CD14-positive monocyte (primary cell): ENCODE measurements around the gene AIFM1. TPM values are rescaled to one million over a fixed set of nuclear protein-coding genes. Genes with fewer than 3 reads are reported as not detected.

Source experiments
- DNase-seq, 3 donors: peaks; one replicate each; pipeline ENCODE4 v3.0.0-alpha.2; 2011 to 2022
- H2AFZ ChIP-seq: 2 replicates; pipeline ENCODE4 v1.6.0; 2012; ENCODE audit warnings: mild to moderate bottlenecking, low read depth, low read length, inconsistent platforms; ENCODE audit not compliant: insufficient read depth, poor library complexity, severe bottlenecking
- H3K27ac ChIP-seq, 2 donors: 1 replicate in 1 of 2; 2 replicates in 1 of 2; pipeline ENCODE4 v1.5.1; 2012 to 2013; ENCODE audit warnings: low read length in 2 of 2, control low read depth in 1 of 2, inconsistent platforms in 1 of 2, low read depth in 1 of 2, mild to moderate bottlenecking in 1 of 2
- H3K27me3 ChIP-seq, 2 donors: one replicate each; pipeline versions ENCODE4 v1.6.0 to v1.6.1; 2011 to 2013; ENCODE audit warnings: low read length in 2 of 2; ENCODE audit not compliant: control insufficient read depth in 2 of 2, insufficient read depth in 2 of 2
- H3K36me3 ChIP-seq, 2 donors: replicated peaks in 1 of 2; 1 replicate in 1 of 2; 2 replicates in 1 of 2; pipeline versions ENCODE4 v1.5.1 to v1.6.1; 2012 to 2013; ENCODE audit warnings: low read length in 2 of 2, control low read depth in 1 of 2, inconsistent platforms in 1 of 2, mild to moderate bottlenecking in 1 of 2; ENCODE audit not compliant: insufficient read depth in 2 of 2, control insufficient read depth in 1 of 2
- H3K4me1 ChIP-seq, 2 donors: 1 replicate in 1 of 2; 2 replicates in 1 of 2; pipeline versions ENCODE4 v1.5.1 to v1.6.1; 2012 to 2013; ENCODE audit warnings: low read length in 2 of 2, control low read depth in 1 of 2, inconsistent platforms in 1 of 2, mild to moderate bottlenecking in 1 of 2, moderate library complexity in 1 of 2; ENCODE audit not compliant: insufficient read depth in 2 of 2, control insufficient read depth in 1 of 2
- H3K4me2 ChIP-seq: replicated peaks from 2 replicates; pipeline ENCODE3; 2012; ENCODE audit warnings: low read length, moderate library complexity, mild to moderate bottlenecking; ENCODE audit not compliant: poor library complexity, severe bottlenecking; ENCODE audit errors: extremely low read depth
- H3K4me3 ChIP-seq, 3 experiments: fragments of 200-600 bp in 1 of 3; sonication (generic) in 1 of 3; replicated peaks in 1 of 3; 1 replicate in 2 of 3; 2 replicates in 1 of 3; pipeline ENCODE4 v1.5.1; 2011 to 2013; ENCODE audit warnings: low read length in 3 of 3, mild to moderate bottlenecking in 3 of 3, control low read depth in 2 of 3, low read depth in 2 of 3, inconsistent platforms in 1 of 3, moderate library complexity in 1 of 3
- H3K79me2 ChIP-seq: 2 replicates; pipeline ENCODE4 v1.6.0; 2012; ENCODE audit warnings: mild to moderate bottlenecking, control low read depth, inconsistent platforms, low read length, moderate library complexity; ENCODE audit not compliant: insufficient read depth
- H3K9ac ChIP-seq: 2 replicates; pipeline ENCODE4 v1.6.0; 2017; ENCODE audit warnings: low read length, mild to moderate bottlenecking; ENCODE audit not compliant: insufficient read depth, poor library complexity, severe bottlenecking
- H3K9me3 ChIP-seq, 2 donors: replicated peaks in 1 of 2; 1 replicate in 1 of 2; 2 replicates in 1 of 2; pipeline versions ENCODE4 v1.5.1 to v1.6.1; 2012 to 2013; ENCODE audit warnings: low read length in 2 of 2, control low read depth in 1 of 2; ENCODE audit not compliant: control insufficient read depth in 1 of 2, insufficient read depth in 1 of 2
- H4K20me1 ChIP-seq: 2 replicates; pipeline ENCODE4 v1.6.0; 2012; ENCODE audit warnings: mild to moderate bottlenecking, low read length, control low read depth, moderate library complexity; ENCODE audit not compliant: insufficient read depth
- H3K27ac Mint-ChIP-seq, 7 donors: one replicate each; pipeline ENCODE4 v1.8.0; 2020; ENCODE audit warnings: mild to moderate bottlenecking in 7 of 7, mixed read lengths in 7 of 7, moderate library complexity in 6 of 7, inconsistent platforms in 2 of 7
- H3K27me3 Mint-ChIP-seq, 3 donors: one replicate each; pipeline ENCODE4 v1.8.0; 2021 to 2022; ENCODE audit warnings: low read depth in 3 of 3, mild to moderate bottlenecking in 3 of 3, mixed read lengths in 3 of 3, moderate library complexity in 3 of 3, inconsistent platforms in 1 of 3
- H3K36me3 Mint-ChIP-seq, 2 donors: one replicate each; pipeline ENCODE4 v1.8.0; 2020; ENCODE audit warnings: mixed read lengths in 2 of 2, inconsistent platforms in 1 of 2, mild to moderate bottlenecking in 1 of 2
- H3K4me1 Mint-ChIP-seq: one replicate; pipeline ENCODE4 v1.8.0; 2020; ENCODE audit warnings: mild to moderate bottlenecking, mixed read lengths
- H3K4me3 Mint-ChIP-seq, 2 donors: one replicate each; pipeline ENCODE4 v1.8.0; 2020; ENCODE audit warnings: mild to moderate bottlenecking in 2 of 2, mixed read lengths in 2 of 2, moderate library complexity in 1 of 2
- H3K9me3 Mint-ChIP-seq, 7 donors: one replicate each; pipeline ENCODE4 v1.8.0; 2020 to 2022; ENCODE audit warnings: mixed read lengths in 7 of 7, mild to moderate bottlenecking in 6 of 7, moderate library complexity in 6 of 7, inconsistent platforms in 2 of 7
- WGBS: methylation state at CpG from one replicate; pipeline ENCODE4 v1.1.5; 2013; ENCODE audit warnings: missing lambda C conversion rate; ENCODE audit not compliant: insufficient coverage; 5-methylcytosine and 5-hydroxymethylcytosine counted together
- intact Hi-C, 2 donors: fragments of 100-400 bp; cut with micrococcal nuclease; formaldehyde crosslinking; loops; one replicate each; pipeline versions ENCODE4 v1.15.0 to v1.15.1; 2023
- polyA plus RNA-seq, 3 donors: library from polyadenylated mRNA; depleted of rRNA in 1 of 3; unstranded in 2 of 3; stranded (reverse) in 1 of 3; fragments of 300-500 nt in 2 of 3; fragments of >200 nt in 1 of 3; fragmentation: Illumina TruSeq in 2 of 3; gene quantifications; 1 replicate in 2 of 3; 2 replicates in 1 of 3; pipeline ENCODE4 v1.2.3, GENCODE V29; 2012 to 2021
- TF ChIP-seq, protein P1 (sequence below): fragments of 200-600 bp; IDR thresholded peaks from one replicate; pipeline ENCODE4 v1.8.0; 2022; ENCODE audit warnings: antibody characterized with exemption, mild to moderate bottlenecking

The AIFM1 gene
- polyA plus RNA-seq, 3 donors = 15.1 to 19.1 (median 18.6) TPM

GRCh38 chrX:130080791-130081367, 84.8 kb downstream of the AIFM1 start:
- H3K4me3 ChIP-seq = no peak overlapping the region
- H3K9ac ChIP-seq = no peak overlapping the region
- Mint-ChIP-seq H3K4me3 (no peak overlapping the region), H3K27ac (peak overlapping the region in 5 of 7 donors; percentile 18 to 94 (median 90)), H3K36me3 (peaks cover 18 to 30% of the 10 kb centered on the region in 2 donors), H3K9me3 (peaks cover 0 to 2% (median 0%) of the 10 kb centered on the region in 7 donors), H3K4me1 (peaks cover 54% of the 10 kb centered on the region), H3K27me3 (peaks cover 0 to 3% (median 0%) of the 10 kb centered on the region in 3 donors)
- no peak for DNase-seq
- no peak overlapping the region for H3K4me2 ChIP-seq
- TF ChIP-seq, protein P1, sequence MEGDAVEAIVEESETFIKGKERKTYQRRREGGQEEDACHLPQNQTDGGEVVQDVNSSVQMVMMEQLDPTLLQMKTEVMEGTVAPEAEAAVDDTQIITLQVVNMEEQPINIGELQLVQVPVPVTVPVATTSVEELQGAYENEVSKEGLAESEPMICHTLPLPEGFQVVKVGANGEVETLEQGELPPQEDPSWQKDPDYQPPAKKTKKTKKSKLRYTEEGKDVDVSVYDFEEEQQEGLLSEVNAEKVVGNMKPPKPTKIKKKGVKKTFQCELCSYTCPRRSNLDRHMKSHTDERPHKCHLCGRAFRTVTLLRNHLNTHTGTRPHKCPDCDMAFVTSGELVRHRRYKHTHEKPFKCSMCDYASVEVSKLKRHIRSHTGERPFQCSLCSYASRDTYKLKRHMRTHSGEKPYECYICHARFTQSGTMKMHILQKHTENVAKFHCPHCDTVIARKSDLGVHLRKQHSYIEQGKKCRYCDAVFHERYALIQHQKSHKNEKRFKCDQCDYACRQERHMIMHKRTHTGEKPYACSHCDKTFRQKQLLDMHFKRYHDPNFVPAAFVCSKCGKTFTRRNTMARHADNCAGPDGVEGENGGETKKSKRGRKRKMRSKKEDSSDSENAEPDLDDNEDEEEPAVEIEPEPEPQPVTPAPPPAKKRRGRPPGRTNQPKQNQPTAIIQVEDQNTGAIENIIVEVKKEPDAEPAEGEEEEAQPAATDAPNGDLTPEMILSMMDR = no peak
- H3K4me1 ChIP-seq = peaks cover 55 to 57% of the 10 kb centered on the region in 2 donors
- H4K20me1 ChIP-seq = peaks cover 51% of the 10 kb centered on the region
- peaks cover 14 to 22% of the 10 kb centered on the region in 2 donors for H3K36me3 ChIP-seq
- H3K79me2 ChIP-seq = peaks cover 74% of the 10 kb centered on the region
- WGBS = 100% methylated on average over 1 of the region's 7 CpGs
- H3K9me3 ChIP-seq = no peaks in the 10 kb centered on the region
- H3K27me3 ChIP-seq = no peaks in the 10 kb centered on the region
- intact Hi-C loops = loop anchor here (2.0 to 5.0 kb wide), 4 partner anchors 40 to 111 kb away; partner anchors contain the start of gene AIFM1 (in 1 of the 2)
- H2AFZ ChIP-seq = no peak overlapping the region
- peak overlapping the region; percentile 94 for H3K27ac ChIP-seq

DNA sequence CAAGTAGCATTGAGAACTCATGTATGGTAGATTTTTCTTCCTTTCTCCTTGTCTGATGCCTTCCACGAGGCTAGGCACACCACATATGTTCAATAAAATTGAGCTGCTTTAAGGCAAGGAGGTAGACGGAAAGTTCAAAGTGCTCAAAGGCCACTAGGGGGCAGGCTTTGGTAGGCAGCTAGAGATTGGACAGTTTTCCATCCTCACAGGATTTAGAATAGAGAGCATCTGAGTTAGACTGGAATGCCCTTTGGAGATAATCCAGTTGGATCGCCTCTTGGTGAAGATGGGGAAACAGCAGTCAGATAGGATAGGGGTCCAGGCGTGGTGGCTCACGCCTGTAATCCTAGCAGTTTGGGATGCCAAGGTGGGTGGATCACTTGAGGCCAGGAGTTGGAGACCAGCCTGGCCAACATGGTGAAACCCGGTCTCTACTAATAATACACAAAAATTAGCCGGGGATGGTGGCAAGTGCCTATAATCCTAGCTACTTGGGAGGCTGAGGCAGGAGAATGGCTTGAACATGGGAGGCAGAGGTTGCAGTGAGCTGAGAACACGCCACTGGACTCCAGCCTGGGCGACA, 85.7 kb downstream of the AIFM1 start:
- 57% methylated on average over 1 of the region's 9 CpGs for WGBS
- Histone ChIP-seq H3K4me2 (no peak overlapping the region), H3K27ac (no peak overlapping the region), H3K79me2 (peaks cover 69% of the 10 kb centered on the region), H3K4me1 (peaks cover 46 to 48% of the 10 kb centered on the region in 2 donors), H3K9ac (no peak overlapping the region), H3K9me3 (no peaks in the 10 kb centered on the region), H2AFZ (no peak overlapping the region), H3K4me3 (no peak overlapping the region), H3K36me3 (peaks cover 18 to 27% of the 10 kb centered on the region in 2 donors), H3K27me3 (no peaks in the 10 kb centered on the region), H4K20me1 (peaks cover 57% of the 10 kb centered on the region)
- DNase-seq = peak; percentile 49 to 60 (median 54)
- peaks cover 0 to 5% (median 0%) of the 10 kb centered on the region in 3 donors for H3K27me3 Mint-ChIP-seq
- H3K36me3 Mint-ChIP-seq = peaks cover 21 to 35% of the 10 kb centered on the region in 2 donors
- peak overlapping the region in 5 of 7 donors; percentile 58 to 79 (median 73) for H3K27ac Mint-ChIP-seq
- no peak overlapping the region for H3K4me3 Mint-ChIP-seq
- H3K9me3 Mint-ChIP-seq = peaks cover 0 to 2% (median 0%) of the 10 kb centered on the region in 7 donors
- TF ChIP-seq, protein P1 = peak; percentile 68
- intact Hi-C loops = loop anchor here (2.0 to 5.0 kb wide), 4 partner anchors 41 to 112 kb away; partner anchors contain the start of gene AIFM1 (in 1 of the 2)
- H3K4me1 Mint-ChIP-seq = peaks cover 44% of the 10 kb centered on the region

Other genes with a start within 250 kb of the AIFM1 start
- gene BCORL1, start 183.2 kb downstream of the AIFM1 start, polyA plus RNA-seq = 1 to 10 TPM in 1 of 3 donors, under 1 TPM in 2; 0.69 to 2.4 (median 0.72) TPM
- 10 to 100 TPM; 10.4 to 68.6 (median 20.5) TPM for gene ELF4, start 55.3 kb downstream of the AIFM1 start, polyA plus RNA-seq
- gene RAB33A, start 6.1 kb upstream of the AIFM1 start, polyA plus RNA-seq = 1 to 10 TPM in 2 of 3 donors, under 1 TPM in 1; 0.13 to 2.1 (median 1.6) TPM
- 1 to 10 TPM in 2 of 3 donors, under 1 TPM in 1; 0.66 to 1.8 (median 1.3) TPM for gene ZNF280C, start 103.1 kb upstream of the AIFM1 start, polyA plus RNA-seq
- gene SLC25A14, start 174.1 kb upstream of the AIFM1 start, polyA plus RNA-seq = 10 to 100 TPM in 2 of 3 donors, 1 to 10 TPM in 1; 7.5 to 19.2 (median 12.2) TPM
- gene GPR119, start 219.8 kb upstream of the AIFM1 start, polyA plus RNA-seq = not detected
- 10 to 100 TPM; 11.9 to 15.0 (median 13.1) TPM for gene RBMX2, start 236.1 kb upstream of the AIFM1 start, polyA plus RNA-seq